Measurements from ENCODE around the gene ABI3BP.

The ABI3BP gene

GRCh38 chr3:100708989-100709841 is 284.0 kb downstream of the ABI3BP start, which contains the start of gene TFG:
TFG (plus strand) TSS chr3:100709494; CDS start chr3:100713686, 4,192 bp downstream.
- peak within 1 kb of the TSS; percentile 84 for H3K9ac ChIP-seq (ENCODE audit: low read depth, low read length, poor library complexity, severe bottlenecking)
- no peaks in the 10 kb centered on the region; the same call in 1 of the 2 replicates for H3K36me3 ChIP-seq (ENCODE audit: insufficient read depth, low read length)
- no peaks in the 10 kb centered on the region for H3F3A ChIP-seq (ENCODE audit: low read depth)
- TF ChIP-seq CTCF (conservative IDR thresholded peaks at IDR 0.05; ENCODE audit: low read length) (no peak), EZH2phosphoT487 (IDR thresholded peaks at IDR 0.05; ENCODE audit: borderline replicate concordance) (no peak)
- peaks cover 46% of the 10 kb centered on the region for H3K27me3 ChIP-seq (ENCODE audit: insufficient read depth, low read length, poor library complexity, severe bottlenecking)
- peak within 1 kb of the TSS; percentile 95 for H3K4me2 ChIP-seq (ENCODE audit: low read depth, low read length, poor library complexity, severe bottlenecking)
- H3K79me2 ChIP-seq (ENCODE audit: insufficient read depth, low read length) = peaks cover 44% of the 10 kb centered on the region
- peaks cover 44% of the 10 kb centered on the region for H4K20me1 ChIP-seq (ENCODE audit: insufficient read depth, low read length, poor library complexity, severe bottlenecking)
- H3K9me3 ChIP-seq (ENCODE audit: insufficient read depth, low read depth, low read length) = no peaks in the 10 kb centered on the region
- H3K9me2 ChIP-seq (replicated peaks; ENCODE audit: low read depth, low read length) = no peaks in the 10 kb centered on the region; the same call in 1 of the 2 replicates
- H3K4me3 ChIP-seq (ENCODE audit: low read length, poor library complexity, severe bottlenecking) = peak within 1 kb of the TSS; percentile 91
- H3K4me1 ChIP-seq (ENCODE audit: insufficient read depth, low read length, poor library complexity, severe bottlenecking) = peaks cover 37% of the 10 kb centered on the region
- H2AFZ ChIP-seq (ENCODE audit: low read length) = peak within 1 kb of the TSS; percentile 97

GRCh38 chr3:100708644-100708988 is 284.6 kb downstream of the ABI3BP start:
- no peaks in the 10 kb centered on the region for H3K36me3 ChIP-seq (ENCODE audit: insufficient read depth, low read length)
- no peaks in the 10 kb centered on the region; the same call in 1 of the 2 replicates for H3K9me2 ChIP-seq (replicated peaks; ENCODE audit: low read depth, low read length)
- peak overlapping the region; percentile 95 for H3K4me2 ChIP-seq (ENCODE audit: low read depth, low read length, poor library complexity, severe bottlenecking)
- TF ChIP-seq CTCF (conservative IDR thresholded peaks at IDR 0.05; ENCODE audit: low read length) (no peak), EZH2phosphoT487 (IDR thresholded peaks at IDR 0.05; ENCODE audit: borderline replicate concordance) (no peak)
- H3K9ac ChIP-seq (ENCODE audit: low read depth, low read length, poor library complexity, severe bottlenecking) = peak overlapping the region; percentile 69
- H3F3A ChIP-seq (ENCODE audit: low read depth) = no peaks in the 10 kb centered on the region
- peaks cover 38% of the 10 kb centered on the region for H4K20me1 ChIP-seq (ENCODE audit: insufficient read depth, low read length, poor library complexity, severe bottlenecking)
- no peaks in the 10 kb centered on the region for H3K9me3 ChIP-seq (ENCODE audit: insufficient read depth, low read depth, low read length)
- peaks cover 38% of the 10 kb centered on the region for H3K79me2 ChIP-seq (ENCODE audit: insufficient read depth, low read length)
- H3K27me3 ChIP-seq (ENCODE audit: insufficient read depth, low read length, poor library complexity, severe bottlenecking) = peaks cover 52% of the 10 kb centered on the region
- peak overlapping the region; percentile 97 for H2AFZ ChIP-seq (ENCODE audit: low read length)
- peaks cover 36% of the 10 kb centered on the region for H3K4me1 ChIP-seq (ENCODE audit: insufficient read depth, low read length, poor library complexity, severe bottlenecking)
- peak overlapping the region; percentile 87 for H3K4me3 ChIP-seq (ENCODE audit: low read length, poor library complexity, severe bottlenecking)

GRCh38 chr3:100706365-100706764 is 286.9 kb downstream of the ABI3BP start:
- H3K9me3 ChIP-seq (ENCODE audit: insufficient read depth, low read depth, low read length) = no peaks in the 10 kb centered on the region
- H3K4me1 ChIP-seq (ENCODE audit: insufficient read depth, low read length, poor library complexity, severe bottlenecking) = peaks cover 14% of the 10 kb centered on the region
- H4K20me1 ChIP-seq (ENCODE audit: insufficient read depth, low read length, poor library complexity, severe bottlenecking) = peaks cover 15% of the 10 kb centered on the region
- peaks cover 73% of the 10 kb centered on the region for H3K27me3 ChIP-seq (ENCODE audit: insufficient read depth, low read length, poor library complexity, severe bottlenecking)
- H3K79me2 ChIP-seq (ENCODE audit: insufficient read depth, low read length) = peaks cover 16% of the 10 kb centered on the region
- no peak overlapping the region for H3K9ac ChIP-seq (ENCODE audit: low read depth, low read length, poor library complexity, severe bottlenecking)
- no peaks in the 10 kb centered on the region; the same call in 1 of the 2 replicates for H3K9me2 ChIP-seq (replicated peaks; ENCODE audit: low read depth, low read length)
- no peaks in the 10 kb centered on the region for H3K36me3 ChIP-seq (ENCODE audit: insufficient read depth, low read length)
- no peaks in the 10 kb centered on the region for H3F3A ChIP-seq (ENCODE audit: low read depth)
- no peak for TF ChIP-seq EZH2phosphoT487 (IDR thresholded peaks at IDR 0.05; ENCODE audit: borderline replicate concordance)
- no peak for TF ChIP-seq CTCF (conservative IDR thresholded peaks at IDR 0.05; ENCODE audit: low read length)
- H2AFZ ChIP-seq (ENCODE audit: low read length) = no peak overlapping the region
- H3K4me3 ChIP-seq (ENCODE audit: low read length, poor library complexity, severe bottlenecking) = no peak overlapping the region
- H3K4me2 ChIP-seq (ENCODE audit: low read depth, low read length, poor library complexity, severe bottlenecking) = no peak overlapping the region

All from Loucy (cell line).